ENCODE results near the gene WEE1.

Gene WEE1

GRCh38 chr11:9604134-9604533, 30.7 kb downstream of the WEE1 start:
- DNase-seq (ENCODE audit: low read depth) = no peak
- no peak for TF ChIP-seq CTCF (IDR thresholded peaks at IDR 0.05; ENCODE audit: control insufficient read depth, insufficient read depth, low read depth, low read length, missing control alignments)
- no peak overlapping the region for H3K4me3 ChIP-seq (ENCODE audit: control insufficient read depth, low read depth, low read length)

- no peak for DNase-seq (ENCODE audit: low read depth)
- H3K4me3 ChIP-seq (ENCODE audit: control insufficient read depth, low read depth, low read length) = no peak overlapping the region
- no peak for TF ChIP-seq CTCF (IDR thresholded peaks at IDR 0.05; ENCODE audit: control insufficient read depth, insufficient read depth, low read depth, low read length, missing control alignments)
Observed at GRCh38 chr11:9605742-9606141, 32.3 kb downstream of the WEE1 start.

GRCh38 chr11:9606809-9607510, 33.5 kb downstream of the WEE1 start:
- no peak for DNase-seq (ENCODE audit: low read depth)
- H3K4me3 ChIP-seq (ENCODE audit: control insufficient read depth, low read depth, low read length) = no peak overlapping the region
- TF ChIP-seq CTCF (IDR thresholded peaks at IDR 0.05; ENCODE audit: control insufficient read depth, insufficient read depth, low read depth, low read length, missing control alignments) = no peak

- TF ChIP-seq CTCF (IDR thresholded peaks at IDR 0.05; ENCODE audit: control insufficient read depth, insufficient read depth, low read depth, low read length, missing control alignments) = no peak
- no peak overlapping the region for H3K4me3 ChIP-seq (ENCODE audit: control insufficient read depth, low read depth, low read length)
- DNase-seq (ENCODE audit: low read depth) = no peak
Observed at GRCh38 chr11:9607511-9607899, 34.0 kb downstream of the WEE1 start.

GRCh38 chr11:9609002-9609759, 35.7 kb downstream of the WEE1 start:
- H3K4me3 ChIP-seq (ENCODE audit: control insufficient read depth, low read depth, low read length) = no peak overlapping the region
- DNase-seq (ENCODE audit: low read depth) = no peak
- no peak for TF ChIP-seq CTCF (IDR thresholded peaks at IDR 0.05; ENCODE audit: control insufficient read depth, insufficient read depth, low read depth, low read length, missing control alignments)

GRCh38 chr11:9609841-9610240, 36.4 kb downstream of the WEE1 start:
- no peak for DNase-seq (ENCODE audit: low read depth)
- no peak for TF ChIP-seq CTCF (IDR thresholded peaks at IDR 0.05; ENCODE audit: control insufficient read depth, insufficient read depth, low read depth, low read length, missing control alignments)
- no peak overlapping the region for H3K4me3 ChIP-seq (ENCODE audit: control insufficient read depth, low read depth, low read length)

Measured in AG09309 (cell line).